Mesendoderm (in vitro differentiated cells): Measurements from ENCODE around the gene PPP2R3A.

ENCODE experiments used
- DNase-seq: peaks from one replicate; pipeline ENCODE4 v3.0.0; 2013
- H2AK5ac ChIP-seq: 2 replicates; pipeline ENCODE4 v1.6.1; 2013; ENCODE audit warnings: low read length, inconsistent platforms
- H2BK120ac ChIP-seq: 2 replicates; pipeline ENCODE4 v1.6.1; 2013; ENCODE audit warnings: low read depth, mild to moderate bottlenecking, low read length, moderate library complexity, mixed read lengths
- H2BK15ac ChIP-seq: replicated peaks from 2 replicates; pipeline ENCODE4 v1.6.1; 2013; ENCODE audit warnings: low read depth, mild to moderate bottlenecking, moderate library complexity
- H2BK5ac ChIP-seq: 2 replicates; pipeline ENCODE4 v1.6.1; 2013; ENCODE audit warnings: low read length, inconsistent platforms
- H3K18ac ChIP-seq: 2 replicates; pipeline ENCODE4 v1.6.1; 2013; ENCODE audit warnings: mild to moderate bottlenecking, low read length, mixed read lengths
- H3K23ac ChIP-seq: one replicate; pipeline ENCODE4 v1.6.1; 2013; ENCODE audit warnings: low read length
- H3K27ac ChIP-seq: 2 replicates; pipeline ENCODE4 v1.5.1; 2013; ENCODE audit warnings: low read depth, mild to moderate bottlenecking, inconsistent platforms, low read length, moderate library complexity
- H3K27me3 ChIP-seq: 2 replicates; pipeline ENCODE4 v1.6.1; 2013; ENCODE audit warnings: low read length, control low read depth, mild to moderate bottlenecking, inconsistent platforms; ENCODE audit not compliant: insufficient read depth, poor library complexity
- H3K36me3 ChIP-seq: 2 replicates; pipeline ENCODE4 v1.6.1; 2013; ENCODE audit warnings: low read length, inconsistent platforms; ENCODE audit not compliant: control insufficient read depth, insufficient read depth
- H3K4ac ChIP-seq: one replicate; pipeline ENCODE4 v1.6.1; 2013; ENCODE audit warnings: low read depth, mild to moderate bottlenecking, low read length, moderate library complexity
- H3K4me1 ChIP-seq: 2 replicates; pipeline ENCODE4 v1.6.1; 2013; ENCODE audit warnings: low read depth, low read length, inconsistent platforms; ENCODE audit not compliant: control insufficient read depth
- H3K4me2 ChIP-seq: 2 replicates; pipeline ENCODE4 v1.6.1; 2013; ENCODE audit warnings: low read length
- H3K4me3 ChIP-seq: 2 replicates; pipeline ENCODE4 v1.5.1; 2013; ENCODE audit warnings: mild to moderate bottlenecking, low read length
- H3K56ac ChIP-seq: one replicate; pipeline ENCODE4 v1.6.1; 2013; ENCODE audit warnings: low read length
- H3K79me1 ChIP-seq: 2 replicates; pipeline ENCODE4 v1.6.1; 2013; ENCODE audit warnings: low read length, inconsistent platforms
- H3K79me2 ChIP-seq: 2 replicates; pipeline ENCODE4 v1.6.1; 2013; ENCODE audit warnings: mild to moderate bottlenecking, low read length; ENCODE audit not compliant: control insufficient read depth, insufficient read depth
- H3K9ac ChIP-seq: 2 replicates; pipeline ENCODE4 v1.6.1; 2013; ENCODE audit warnings: low read length, inconsistent platforms
- H4K5ac ChIP-seq: one replicate; pipeline ENCODE4 v1.6.1; 2013; ENCODE audit warnings: low read length
- H4K8ac ChIP-seq: one replicate; pipeline ENCODE4 v1.6.1; 2013; ENCODE audit warnings: low read depth, mild to moderate bottlenecking, control low read depth, low read length, moderate library complexity
- WGBS: extraction: QIAGEN DNeasy Blood & Tissue Kit; methylation state at CpG from one replicate; pipeline ENCODE4 v1.1.7; 2013; ENCODE audit warnings: low lambda C conversion rate, missing lambda C conversion rate; ENCODE audit not compliant: insufficient coverage; ENCODE audit errors: extremely low coverage; 5-methylcytosine and 5-hydroxymethylcytosine counted together

PPP2R3A gene

DNA sequence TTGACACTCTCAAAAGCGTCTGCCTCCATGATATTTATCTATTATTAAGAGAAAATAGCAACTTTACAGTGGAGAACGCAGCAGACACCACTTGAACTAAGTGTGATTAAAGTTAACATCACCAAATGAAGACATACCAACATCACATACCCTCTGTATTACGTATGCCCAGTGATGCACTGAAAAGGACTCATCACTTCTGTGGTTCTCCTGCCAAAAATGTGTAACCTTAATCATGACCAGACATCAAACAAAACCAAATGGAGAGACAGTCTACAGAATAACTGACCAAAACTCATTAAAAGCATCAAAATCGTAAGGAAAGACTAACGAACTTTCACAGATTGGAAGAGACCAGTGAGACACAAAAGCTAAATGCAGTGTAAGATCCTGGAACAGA lies 103.2 kb downstream of the PPP2R3A start:
- H2BK120ac ChIP-seq: no peak overlapping the region
- H3K4ac ChIP-seq: no peak overlapping the region
- no CpG with 5 or more reads among the region's 5 CpGs for WGBS

DNA sequence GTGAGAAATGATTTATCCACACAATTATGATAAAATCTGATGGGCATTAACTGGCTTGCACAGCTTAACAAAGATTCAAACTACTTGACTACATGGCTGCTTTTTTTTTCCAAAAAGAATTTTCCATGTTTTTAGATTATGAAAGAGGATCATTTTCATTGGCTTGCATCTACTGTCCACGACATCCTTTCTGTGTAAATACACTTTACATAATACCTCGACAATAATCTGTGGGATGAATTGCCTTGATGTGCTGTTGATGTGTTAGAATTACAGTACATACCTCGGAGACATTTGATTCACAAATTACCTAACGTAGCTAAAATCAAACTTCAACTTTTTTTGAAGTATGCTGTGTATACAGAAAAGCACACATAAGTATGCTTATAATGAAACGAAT lies 104.4 kb downstream of the PPP2R3A start:
- Histone ChIP-seq H3K4me3 (no peak overlapping the region), H4K5ac (no peak overlapping the region), H3K4ac (no peak overlapping the region), H2BK120ac (no peak overlapping the region), H2AK5ac (no peak overlapping the region), H3K56ac (no peak overlapping the region), H3K27me3 (no peaks in the 10 kb centered on the region), H3K23ac (no peak overlapping the region), H3K4me1 (no peaks in the 10 kb centered on the region), H3K4me2 (no peak overlapping the region), H3K27ac (no peak overlapping the region), H3K18ac (no peak overlapping the region), H4K8ac (no peak overlapping the region), H2BK5ac (no peak overlapping the region), H3K79me2 (no peaks in the 10 kb centered on the region), H3K9ac (no peak overlapping the region), H2BK15ac (no peak overlapping the region), H3K79me1 (no peaks in the 10 kb centered on the region), H3K36me3 (no peaks in the 10 kb centered on the region)
- no peak for DNase-seq
- WGBS: no CpG with 5 or more reads among the region's 5 CpGs

More for the DNA sequence above, 103.2 kb downstream of the PPP2R3A start:
- Histone ChIP-seq H3K4me3 (no peak overlapping the region), H3K18ac (no peak overlapping the region), H2AK5ac (no peak overlapping the region), H3K27me3 (no peaks in the 10 kb centered on the region), H2BK5ac (no peak overlapping the region), H3K23ac (no peak overlapping the region), H2BK15ac (no peak overlapping the region), H3K9ac (no peak overlapping the region), H3K36me3 (no peaks in the 10 kb centered on the region), H4K5ac (no peak overlapping the region), H3K79me2 (no peaks in the 10 kb centered on the region), H4K8ac (no peak overlapping the region), H3K4me1 (no peaks in the 10 kb centered on the region), H3K79me1 (no peaks in the 10 kb centered on the region), H3K4me2 (no peak overlapping the region), H3K27ac (no peak overlapping the region), H3K56ac (no peak overlapping the region)
- DNase-seq: no peak

DNA sequence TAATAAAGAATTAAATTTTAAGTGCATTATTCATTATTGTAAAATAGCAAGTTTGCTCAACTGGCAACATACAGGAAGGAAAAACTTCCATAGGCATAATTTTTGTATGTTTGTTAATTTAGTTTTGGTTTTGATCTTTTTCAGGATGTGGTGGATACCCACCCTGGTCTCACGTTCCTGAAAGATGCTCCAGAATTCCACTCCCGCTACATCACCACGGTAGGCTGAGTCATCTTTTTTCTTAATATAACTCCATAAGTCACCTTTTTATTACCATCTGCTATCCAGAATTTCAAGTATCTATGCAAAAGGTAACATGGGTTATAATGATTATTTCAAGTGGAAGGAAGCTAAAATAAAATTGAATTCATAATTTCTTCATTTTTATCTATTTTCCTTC lies 104.8 kb downstream of the PPP2R3A start:
- no CpG with 5 or more reads among the region's 3 CpGs for WGBS
- Histone ChIP-seq H3K27ac (no peak overlapping the region), H4K8ac (no peak overlapping the region), H3K56ac (no peak overlapping the region), H3K4me2 (no peak overlapping the region), H2BK5ac (no peak overlapping the region), H2AK5ac (no peak overlapping the region), H3K9ac (no peak overlapping the region), H2BK15ac (no peak overlapping the region), H3K79me2 (no peaks in the 10 kb centered on the region), H3K4me1 (no peaks in the 10 kb centered on the region), H3K23ac (no peak overlapping the region), H3K27me3 (no peaks in the 10 kb centered on the region), H3K4me3 (no peak overlapping the region), H3K79me1 (no peaks in the 10 kb centered on the region), H2BK120ac (no peak overlapping the region), H3K18ac (no peak overlapping the region), H3K36me3 (no peaks in the 10 kb centered on the region), H3K4ac (no peak overlapping the region), H4K5ac (no peak overlapping the region)
- DNase-seq: peak; percentile 38

DNA sequence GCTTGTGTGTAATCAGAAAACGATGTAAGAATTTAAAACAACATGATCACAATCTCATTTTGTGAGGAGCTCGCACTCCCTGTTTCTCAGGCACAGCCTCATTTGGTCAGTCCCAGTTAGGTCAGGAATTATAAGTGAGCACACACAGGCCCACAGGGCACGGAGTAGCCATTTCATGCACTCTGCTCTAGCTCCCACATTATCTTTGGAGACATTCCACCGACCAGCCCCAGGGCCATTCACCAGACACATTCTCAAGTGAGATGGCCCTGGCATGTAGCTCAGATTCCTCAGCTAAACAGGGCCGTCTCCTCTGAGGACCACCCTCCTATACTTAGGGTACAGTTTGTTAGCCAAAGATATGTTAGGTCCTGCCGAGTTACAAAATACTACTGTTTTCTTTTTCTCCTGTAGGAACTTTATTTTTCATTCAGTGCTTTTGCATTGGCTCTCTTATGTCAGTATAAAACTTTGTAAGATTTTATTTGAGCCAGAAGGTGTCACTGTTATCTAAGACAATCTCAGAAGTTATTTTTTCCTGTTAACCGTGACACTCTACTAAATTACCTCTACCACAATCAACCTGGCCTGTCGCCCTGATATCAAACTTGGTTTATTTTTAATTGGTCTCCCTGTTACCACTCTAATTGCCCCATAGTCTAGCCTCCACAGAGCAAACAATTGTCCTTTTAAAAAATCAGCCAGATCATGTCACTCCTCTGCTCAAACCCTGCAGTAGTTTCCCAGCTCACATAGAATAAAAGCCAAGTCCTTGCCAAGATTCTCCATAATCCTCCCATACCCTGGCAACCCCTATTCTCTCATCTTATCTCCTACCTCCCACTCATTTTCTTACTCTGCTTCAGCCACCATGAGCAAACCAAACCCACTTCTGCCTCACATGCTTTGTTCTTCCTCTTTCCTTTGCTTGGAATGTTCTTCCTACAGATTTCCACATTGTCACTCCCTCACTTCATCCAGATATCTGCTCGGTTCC lies 105.7 kb downstream of the PPP2R3A start:
- WGBS: no CpG with 5 or more reads among the region's 9 CpGs
- no peak overlapping the region for H2BK120ac ChIP-seq
- H3K4me1 ChIP-seq: no peaks in the 10 kb centered on the region
- H3K4ac ChIP-seq: no peak overlapping the region
- H3K4me3 ChIP-seq: no peak overlapping the region
- H3K27ac ChIP-seq: no peak overlapping the region
- no peak overlapping the region for H3K9ac ChIP-seq
- no peaks in the 10 kb centered on the region for H3K79me2 ChIP-seq
- H3K27me3 ChIP-seq: no peaks in the 10 kb centered on the region
- H4K8ac ChIP-seq: no peak overlapping the region
- H3K56ac ChIP-seq: no peak overlapping the region
- H3K23ac ChIP-seq: no peak overlapping the region
- no peak overlapping the region for H2AK5ac ChIP-seq
- H2BK5ac ChIP-seq: no peak overlapping the region
- no peak overlapping the region for H2BK15ac ChIP-seq
- H3K18ac ChIP-seq: no peak overlapping the region
- DNase-seq: peak; percentile 93
- H3K79me1 ChIP-seq: no peaks in the 10 kb centered on the region
- no peak overlapping the region for H3K4me2 ChIP-seq
- no peaks in the 10 kb centered on the region for H3K36me3 ChIP-seq
- no peak overlapping the region for H4K5ac ChIP-seq

DNA sequence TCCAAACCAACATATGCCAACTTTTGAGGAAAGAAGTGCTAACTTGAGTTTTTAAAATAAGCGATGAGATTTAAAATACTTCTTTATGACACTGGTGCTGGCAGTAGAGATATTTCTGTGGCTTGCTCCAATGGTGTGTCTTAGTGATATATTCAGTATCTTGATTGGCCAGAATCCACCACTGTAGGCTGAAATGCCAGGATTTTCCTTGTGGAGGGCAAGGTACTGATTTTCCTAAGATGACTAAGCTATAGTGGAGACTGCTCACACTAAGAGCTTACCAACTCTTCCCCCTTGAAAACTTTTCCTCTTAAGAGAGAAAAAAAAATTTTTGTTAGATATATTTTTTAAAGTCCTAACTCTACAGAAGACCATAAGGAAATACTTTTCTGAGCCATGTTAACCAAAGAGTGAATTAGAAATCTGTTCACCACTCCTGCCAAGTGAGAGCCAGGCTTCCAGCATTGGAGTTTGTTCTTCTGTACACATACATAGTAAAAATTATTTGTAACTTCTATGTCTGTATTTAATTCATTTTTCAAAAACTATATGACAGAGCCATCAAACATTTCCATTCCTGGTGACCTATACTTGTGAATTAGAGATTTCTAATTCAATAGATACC lies 109.1 kb downstream of the PPP2R3A start:
- H4K5ac ChIP-seq: no peak overlapping the region
- DNase-seq: no peak
- no peaks in the 10 kb centered on the region for H3K4me1 ChIP-seq
- no peak overlapping the region for H2AK5ac ChIP-seq
- H2BK120ac ChIP-seq: no peak overlapping the region
- H3K36me3 ChIP-seq: no peaks in the 10 kb centered on the region
- H3K79me2 ChIP-seq: no peaks in the 10 kb centered on the region
- H4K8ac ChIP-seq: no peak overlapping the region
- no peaks in the 10 kb centered on the region for H3K79me1 ChIP-seq
- no peaks in the 10 kb centered on the region for H3K27me3 ChIP-seq
- H3K4ac ChIP-seq: no peak overlapping the region
- no peak overlapping the region for H2BK5ac ChIP-seq
- H3K56ac ChIP-seq: no peak overlapping the region
- H3K18ac ChIP-seq: no peak overlapping the region
- H3K27ac ChIP-seq: no peak overlapping the region
- H3K23ac ChIP-seq: no peak overlapping the region
- H3K4me3 ChIP-seq: no peak overlapping the region
- no CpG with 5 or more reads among the region's 1 CpG for WGBS
- H2BK15ac ChIP-seq: no peak overlapping the region
- no peak overlapping the region for H3K4me2 ChIP-seq
- no peak overlapping the region for H3K9ac ChIP-seq
